ENCODE results near the gene HOXA1. TPM values are rescaled to one million over a fixed set of nuclear protein-coding genes. Genes with fewer than 3 reads are reported as not detected.

Gene HOXA1
- total and polyA plus RNA-seq, 4 donors: 0.06 to 0.37 (median 0.32) TPM

DNA sequence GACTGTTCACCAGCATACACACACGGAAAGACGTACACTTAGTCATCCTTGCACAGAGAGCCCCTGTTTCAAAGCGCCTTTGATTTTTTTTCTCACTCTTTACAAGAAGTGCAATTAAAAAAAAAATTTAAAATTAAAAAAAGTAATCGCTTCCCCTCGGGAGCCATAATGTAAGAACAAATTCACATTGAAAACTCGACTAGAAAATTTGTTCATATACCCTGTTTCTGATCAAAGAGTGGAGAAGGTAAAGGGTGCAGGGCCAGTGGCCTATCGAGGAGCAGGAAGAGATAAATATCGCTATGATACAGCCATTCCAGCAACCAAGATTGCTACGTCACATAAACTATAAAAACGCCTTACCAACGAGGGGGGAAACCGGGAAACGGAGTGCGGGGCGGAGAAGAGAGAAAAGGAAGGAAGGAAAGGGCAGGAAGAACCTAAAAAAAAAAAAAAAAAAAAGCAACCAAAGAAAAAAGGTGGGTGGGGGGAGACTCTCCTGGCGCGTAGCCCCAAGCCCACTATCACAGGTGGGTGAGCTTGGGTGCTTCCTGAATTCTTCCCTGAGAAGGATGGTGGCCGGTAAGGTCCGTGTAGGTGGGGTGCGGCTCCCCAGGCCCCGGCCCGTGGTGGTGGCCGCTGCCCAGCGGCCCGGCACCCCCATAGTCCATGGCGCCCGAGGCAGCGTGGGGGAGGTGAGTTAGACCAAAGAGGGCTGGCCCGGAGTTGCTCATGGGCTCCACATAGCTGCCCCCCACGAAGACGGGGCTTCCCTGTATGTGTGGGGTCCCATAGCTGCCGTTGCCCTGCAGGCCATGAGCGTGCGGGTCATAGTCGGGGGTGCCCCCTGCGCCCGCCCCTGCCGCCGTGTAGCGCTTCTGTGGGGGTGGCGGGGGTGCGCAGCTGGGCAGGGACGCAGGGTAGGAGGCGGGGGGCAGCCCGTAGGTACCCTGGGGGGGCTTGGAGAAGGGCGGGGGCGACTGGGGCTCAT is 11.9 kb upstream of the HOXA1 start:
- TF ChIP-seq, protein P1, sequence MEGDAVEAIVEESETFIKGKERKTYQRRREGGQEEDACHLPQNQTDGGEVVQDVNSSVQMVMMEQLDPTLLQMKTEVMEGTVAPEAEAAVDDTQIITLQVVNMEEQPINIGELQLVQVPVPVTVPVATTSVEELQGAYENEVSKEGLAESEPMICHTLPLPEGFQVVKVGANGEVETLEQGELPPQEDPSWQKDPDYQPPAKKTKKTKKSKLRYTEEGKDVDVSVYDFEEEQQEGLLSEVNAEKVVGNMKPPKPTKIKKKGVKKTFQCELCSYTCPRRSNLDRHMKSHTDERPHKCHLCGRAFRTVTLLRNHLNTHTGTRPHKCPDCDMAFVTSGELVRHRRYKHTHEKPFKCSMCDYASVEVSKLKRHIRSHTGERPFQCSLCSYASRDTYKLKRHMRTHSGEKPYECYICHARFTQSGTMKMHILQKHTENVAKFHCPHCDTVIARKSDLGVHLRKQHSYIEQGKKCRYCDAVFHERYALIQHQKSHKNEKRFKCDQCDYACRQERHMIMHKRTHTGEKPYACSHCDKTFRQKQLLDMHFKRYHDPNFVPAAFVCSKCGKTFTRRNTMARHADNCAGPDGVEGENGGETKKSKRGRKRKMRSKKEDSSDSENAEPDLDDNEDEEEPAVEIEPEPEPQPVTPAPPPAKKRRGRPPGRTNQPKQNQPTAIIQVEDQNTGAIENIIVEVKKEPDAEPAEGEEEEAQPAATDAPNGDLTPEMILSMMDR (IDR thresholded peaks at IDR 0.05; ENCODE audit: control extremely low read depth, extremely low read depth): no peak
- Histone ChIP-seq H3K9ac (ENCODE audit: insufficient read depth in 1 of 2, low read length in 2 of 2) (peak overlapping the region; percentile 28 to 98), H3K4me1 (ENCODE audit: control insufficient read depth in 5 of 5, insufficient read depth in 5 of 5, low read length in 5 of 5) (peaks cover 0 to 71% (median 18%) of the 10 kb centered on the region in 5 donors), H3K4me3 (no peak overlapping the region), H3K9me3 (ENCODE audit: control insufficient read depth in 4 of 4, insufficient read depth in 3 of 4, low read length in 3 of 4) (peaks cover 0 to 2% (median 0%) of the 10 kb centered on the region in 4 donors), H3K36me3 (ENCODE audit: control insufficient read depth in 4 of 4, insufficient read depth in 4 of 4, low read length in 4 of 4) (peaks cover 0 to 24% (median 8%) of the 10 kb centered on the region in 4 donors), H3K27me3 (ENCODE audit: control insufficient read depth in 3 of 3, insufficient read depth in 3 of 3, low read length in 2 of 3) (peaks cover 0 to 66% (median 3%) of the 10 kb centered on the region in 3 donors), H3K27ac (ENCODE audit: low read depth in 1 of 2, low read length in 1 of 2) (peak overlapping the region in 1 of 2 donors; percentile 91)
- ATAC-seq (ENCODE audit: insufficient read depth, low FRiP score) (no peak), DNase-seq (peak; percentile 69 to 85 (median 80))
- WGBS, 2 donors: 44 to 65% methylated on average over 46 to 47 of the region's 47 CpGs

DNA sequence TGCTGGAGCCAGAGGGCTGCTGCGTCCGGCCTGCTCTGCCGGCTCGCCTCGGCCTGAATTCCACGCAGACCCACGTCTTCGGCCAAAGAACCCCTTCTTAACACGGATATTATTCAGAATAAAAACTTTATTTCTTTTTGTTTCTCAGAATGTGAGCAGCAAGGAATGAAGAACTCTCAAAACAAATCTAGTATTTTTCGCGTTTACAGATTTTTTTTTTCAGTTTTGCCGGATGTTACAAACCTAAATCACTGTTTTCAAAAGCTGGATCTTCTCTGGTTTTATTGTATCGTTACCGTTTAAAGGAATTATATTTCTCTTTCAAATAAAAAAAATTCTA is 11.1 kb upstream of the HOXA1 start:
- ATAC-seq (ENCODE audit: insufficient read depth, low FRiP score) (no peak), DNase-seq (no peak)
- H3K4me1 ChIP-seq (ENCODE audit: control insufficient read depth in 5 of 5, insufficient read depth in 5 of 5, low read length in 5 of 5): peaks cover 0 to 71% (median 18%) of the 10 kb centered on the region in 5 donors
- H3K9me3 ChIP-seq (ENCODE audit: control insufficient read depth in 4 of 4, insufficient read depth in 3 of 4, low read length in 3 of 4): peaks cover 0 to 2% (median 0%) of the 10 kb centered on the region in 4 donors
- H3K27ac ChIP-seq (ENCODE audit: low read depth in 1 of 2, low read length in 1 of 2): peak overlapping the region in 1 of 2 donors; percentile 93
- H3K36me3 ChIP-seq (ENCODE audit: control insufficient read depth in 4 of 4, insufficient read depth in 4 of 4, low read length in 4 of 4): peaks cover 0 to 22% (median 8%) of the 10 kb centered on the region in 4 donors
- H3K9ac ChIP-seq (ENCODE audit: insufficient read depth in 1 of 2, low read length in 2 of 2): peak overlapping the region; percentile 76 to 98
- no peak overlapping the region for H3K4me3 ChIP-seq
- WGBS, 2 donors: 38 to 69% methylated on average over 14 of the region's 14 CpGs
- H3K27me3 ChIP-seq (ENCODE audit: control insufficient read depth in 3 of 3, insufficient read depth in 3 of 3, low read length in 2 of 3): peaks cover 0 to 66% (median 3%) of the 10 kb centered on the region in 3 donors
- TF ChIP-seq, protein P1 (IDR thresholded peaks at IDR 0.05; ENCODE audit: control extremely low read depth, extremely low read depth): no peak

DNA sequence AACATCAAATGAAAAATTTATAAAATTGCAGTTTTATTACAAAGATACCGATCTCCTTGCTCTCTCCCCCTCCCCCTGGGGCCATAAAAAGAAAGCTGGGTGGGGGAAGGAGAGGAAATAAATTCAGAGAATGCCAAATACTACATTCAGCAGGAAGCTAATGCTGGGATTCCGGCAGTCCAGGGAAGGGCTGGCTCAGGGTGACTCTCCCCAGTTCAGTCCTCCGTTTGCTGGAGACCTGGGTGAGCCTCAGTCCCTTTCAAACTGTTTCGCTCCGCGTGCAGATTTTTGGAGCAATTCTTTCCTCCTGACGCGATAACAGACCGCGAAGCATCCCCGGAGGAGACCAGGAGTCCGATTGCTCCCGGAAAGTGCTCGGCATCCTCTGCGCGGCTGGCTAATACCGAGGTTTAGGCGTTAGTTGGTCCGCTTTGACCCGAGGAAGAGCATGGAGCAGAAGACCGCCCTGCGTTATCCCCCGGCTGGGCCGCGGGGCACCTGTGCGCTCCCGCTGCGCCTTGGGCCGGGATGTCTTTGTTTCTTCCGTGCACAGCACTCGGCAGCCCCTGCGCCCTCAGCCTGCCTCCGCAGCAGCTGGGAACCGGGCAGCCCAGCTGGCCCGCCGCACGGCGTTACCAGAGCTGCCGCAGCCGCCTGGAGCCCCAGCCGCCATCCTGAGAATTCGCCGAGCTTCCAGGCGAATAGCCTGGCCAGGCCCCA is 10.5 kb upstream of the HOXA1 start:
- H3K9me3 ChIP-seq (ENCODE audit: control insufficient read depth in 4 of 4, insufficient read depth in 3 of 4, low read length in 3 of 4): peaks cover 0 to 2% (median 0%) of the 10 kb centered on the region in 4 donors
- TF ChIP-seq, protein P1 (IDR thresholded peaks at IDR 0.05; ENCODE audit: control extremely low read depth, extremely low read depth): no peak
- peaks cover 0 to 67% (median 3%) of the 10 kb centered on the region in 3 donors for H3K27me3 ChIP-seq (ENCODE audit: control insufficient read depth in 3 of 3, insufficient read depth in 3 of 3, low read length in 2 of 3)
- peak overlapping the region; percentile 27 for H3K4me3 ChIP-seq
- DNase-seq: peak; percentile 65 to 68 (median 66)
- WGBS, 2 donors: 38 to 60% methylated on average over 44 of the region's 44 CpGs
- no peak for ATAC-seq (ENCODE audit: insufficient read depth, low FRiP score)
- peak overlapping the region; percentile 76 to 98 for H3K9ac ChIP-seq (ENCODE audit: insufficient read depth in 1 of 2, low read length in 2 of 2)
- peak overlapping the region in 1 of 2 donors; percentile 93 for H3K27ac ChIP-seq (ENCODE audit: low read depth in 1 of 2, low read length in 1 of 2)
- peaks cover 0 to 21% (median 8%) of the 10 kb centered on the region in 4 donors for H3K36me3 ChIP-seq (ENCODE audit: control insufficient read depth in 4 of 4, insufficient read depth in 4 of 4, low read length in 4 of 4)
- peaks cover 0 to 68% (median 18%) of the 10 kb centered on the region in 5 donors for H3K4me1 ChIP-seq (ENCODE audit: control insufficient read depth in 5 of 5, insufficient read depth in 5 of 5, low read length in 5 of 5)

Measured in lung (tissue), 12 donors.